CD4-positive, alpha-beta T cell treated with Interleukin-12 subunit alpha and Interleukin-12 subunit beta, for 1 hour (primary cell): ENCODE measurements around the gene DCAF7.
A peak's percentile ranks its signal among the peaks of the same experiment; 100 is the strongest.

Source experiments
- DNase-seq: peaks from one replicate; pipeline ENCODE4 v3.0.0-alpha.2; 2020

The DCAF7 gene

DNA sequence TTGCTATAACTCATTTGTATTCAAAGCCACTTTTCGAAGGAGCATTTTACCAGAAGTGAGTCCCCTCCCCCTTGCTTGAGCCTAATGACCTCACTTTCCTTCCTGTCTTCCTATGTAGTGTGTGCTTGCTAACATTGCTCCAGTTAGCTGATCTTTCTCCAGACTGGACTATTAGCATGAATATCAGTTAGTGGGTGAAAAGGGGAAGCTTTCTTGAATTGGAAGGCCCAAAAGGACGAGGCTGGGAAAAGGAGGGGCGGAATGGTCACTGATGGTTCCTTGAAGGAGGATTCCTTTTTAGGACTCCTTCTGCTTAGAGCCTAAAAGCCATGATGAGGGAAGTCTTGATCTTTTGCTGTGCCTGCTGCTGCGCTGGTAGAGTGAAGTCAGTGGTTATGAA, 83.9 kb downstream of the DCAF7 start:
- DNase-seq = no peak

GRCh38 chr17:63634816-63635215, 84.5 kb downstream of the DCAF7 start:
- no peak for DNase-seq

DNA sequence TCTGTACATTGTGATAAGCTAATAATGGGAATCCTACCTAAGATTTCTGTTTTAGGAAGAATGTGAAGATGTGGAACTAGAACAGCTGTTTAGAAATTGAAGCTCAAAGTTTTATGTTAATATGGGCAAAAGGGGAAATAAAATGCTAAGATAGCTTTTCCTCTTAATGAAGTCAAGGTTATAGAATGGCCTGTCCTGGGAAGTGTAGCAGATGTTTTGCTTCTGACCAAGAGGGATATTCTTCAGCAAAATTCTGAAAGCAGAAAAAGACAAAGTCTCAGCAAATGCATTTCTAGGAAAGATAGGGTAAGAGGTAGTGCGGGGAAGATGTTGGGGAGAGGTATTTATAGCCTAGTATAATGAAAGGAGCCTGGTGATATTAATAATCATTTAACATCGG, 85.0 kb downstream of the DCAF7 start:
- no peak for DNase-seq

DNA sequence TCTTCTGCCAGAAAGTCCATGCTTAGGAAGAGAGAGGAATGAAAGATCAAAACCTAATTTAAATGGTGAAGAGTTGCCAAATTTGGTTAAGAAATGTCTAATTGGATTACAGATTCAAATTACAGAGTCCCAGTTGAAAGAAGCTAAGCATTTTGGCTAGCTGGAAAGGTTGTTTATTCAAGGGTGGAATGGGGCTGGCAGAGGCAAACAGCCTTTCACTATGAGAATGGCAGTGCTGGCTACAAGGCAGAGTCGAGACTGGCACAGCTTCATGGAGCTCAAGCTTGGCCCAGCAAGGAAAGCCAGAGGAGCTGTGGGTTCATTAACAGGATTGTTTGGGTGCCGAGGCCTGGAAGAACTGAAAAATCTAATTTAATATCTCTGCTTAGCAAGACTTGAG, 85.5 kb downstream of the DCAF7 start:
- no peak for DNase-seq

DNA sequence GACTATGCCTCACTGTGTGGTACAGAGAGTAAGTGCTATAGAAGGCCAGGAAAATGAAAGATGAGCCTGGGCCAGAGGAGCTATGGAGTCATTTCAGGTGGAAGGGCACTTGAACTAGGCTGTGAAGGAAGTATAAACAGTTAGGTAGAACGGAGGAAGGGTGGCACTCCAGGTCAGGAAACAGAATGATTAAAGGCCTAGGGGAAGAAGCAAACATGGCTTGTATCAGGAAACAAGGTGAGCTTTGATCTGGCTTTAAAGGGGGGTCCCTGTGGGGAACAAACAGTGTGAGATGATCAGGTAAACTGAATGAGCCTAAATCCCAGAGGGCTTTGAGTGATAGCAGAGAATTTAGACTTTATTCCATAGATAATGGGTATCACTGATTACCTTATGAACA, 88.8 kb downstream of the DCAF7 start:
- no peak for DNase-seq

- DNase-seq = no peak
Observed at GRCh38 chr17:63640038-63640437, 89.8 kb downstream of the DCAF7 start.

DNA sequence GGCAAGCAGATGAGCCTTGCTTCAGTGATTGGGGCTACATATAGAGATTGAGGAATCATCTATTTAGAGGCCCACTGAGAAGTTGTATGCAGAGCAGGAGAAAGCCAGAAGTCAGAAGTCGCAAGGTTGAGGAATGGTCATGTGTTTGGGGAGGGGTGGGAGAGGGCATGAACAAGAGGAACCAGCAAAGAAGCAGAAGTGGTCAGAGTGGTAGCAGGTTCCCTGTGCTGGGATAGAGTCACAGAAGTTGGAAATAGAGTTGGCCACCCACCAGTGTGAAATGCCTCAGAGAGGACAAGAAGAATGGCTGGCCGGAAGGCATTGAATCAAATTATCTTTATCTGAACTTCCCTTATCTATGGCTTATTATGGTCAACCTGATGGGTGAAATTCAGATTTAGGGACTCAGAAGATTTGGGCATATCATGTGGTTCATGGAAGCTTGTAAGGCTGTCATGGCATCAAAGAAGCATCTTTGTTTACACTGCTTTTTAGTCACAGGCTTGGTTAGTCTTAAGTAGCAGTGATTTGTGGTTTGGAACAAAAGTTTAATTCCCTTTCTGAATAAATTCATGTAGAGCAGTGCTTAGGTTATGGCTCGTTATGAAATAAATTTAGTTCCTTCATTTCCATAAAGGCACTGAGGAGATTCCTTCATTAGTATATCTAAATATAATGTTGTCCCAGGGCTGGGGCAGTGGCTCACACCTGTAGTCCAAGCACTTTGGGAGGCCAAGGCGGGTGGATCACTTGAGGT, 91.6 kb downstream of the DCAF7 start:
- DNase-seq = peak; percentile 14
